H9 (cell line): Measurements from ENCODE around the gene ATP6V1B1. TPM values are rescaled to one million over a fixed set of nuclear protein-coding genes. Genes with fewer than 3 reads are reported as not detected.

ENCODE experiments used
- DNase-seq: peaks from one replicate; pipeline ENCODE4 v3.0.0-alpha.2; 2017
- H2AFZ ChIP-seq: one replicate; pipeline ENCODE4 v1.6.1; 2013; ENCODE audit warnings: mild to moderate bottlenecking, low read length, control low read depth, moderate library complexity
- H2AK5ac ChIP-seq: 2 replicates; pipeline ENCODE4 v1.6.1; 2013; ENCODE audit warnings: low read length, control low read depth, mixed read lengths; ENCODE audit not compliant: insufficient read length
- H2BK120ac ChIP-seq: one replicate; pipeline ENCODE4 v1.6.1; 2013; ENCODE audit warnings: low read depth, mild to moderate bottlenecking, low read length, control low read depth, inconsistent platforms; ENCODE audit not compliant: poor library complexity, severe bottlenecking
- H2BK12ac ChIP-seq: 2 replicates; pipeline ENCODE4 v1.6.1; 2013; ENCODE audit warnings: low read length, control low read depth, mixed read lengths, low read depth; ENCODE audit not compliant: insufficient read length
- H2BK15ac ChIP-seq: 2 replicates; pipeline ENCODE4 v1.6.1; 2013; ENCODE audit warnings: low read depth, low read length, control low read depth
- H2BK20ac ChIP-seq: one replicate; pipeline ENCODE4 v1.6.1; 2013; ENCODE audit warnings: low read depth, mild to moderate bottlenecking, low read length, control low read depth, inconsistent platforms; ENCODE audit not compliant: poor library complexity, severe bottlenecking
- H2BK5ac ChIP-seq: 2 replicates; pipeline ENCODE4 v1.6.1; 2013; ENCODE audit warnings: low read length, control low read depth, mixed read lengths; ENCODE audit not compliant: insufficient read length
- H3K14ac ChIP-seq: 2 replicates; pipeline ENCODE4 v1.6.1; 2013; ENCODE audit warnings: low read length, control low read depth; ENCODE audit not compliant: insufficient read depth
- H3K18ac ChIP-seq: 2 replicates; pipeline ENCODE4 v1.6.1; 2013; ENCODE audit warnings: low read depth, mild to moderate bottlenecking, mixed read lengths, low read length, control low read depth; ENCODE audit not compliant: insufficient read length
- H3K23ac ChIP-seq: 2 replicates; pipeline ENCODE4 v1.6.1; 2013; ENCODE audit warnings: low read length, control low read depth, mixed read lengths, low read depth; ENCODE audit not compliant: insufficient read length
- H3K23me2 ChIP-seq: 2 replicates; pipeline ENCODE4 v1.6.1; 2013; ENCODE audit warnings: low read depth, mild to moderate bottlenecking, mixed read lengths, low read length, control low read depth; ENCODE audit not compliant: insufficient read length, poor library complexity, severe bottlenecking
- H3K27ac ChIP-seq: 2 replicates; pipeline ENCODE4 v1.5.1; 2013; ENCODE audit warnings: low read length, control low read depth, mixed read lengths, low read depth; ENCODE audit not compliant: insufficient read length
- H3K27me3 ChIP-seq: 2 replicates; pipeline ENCODE4 v1.6.1; 2013; ENCODE audit warnings: low read length, control low read depth, inconsistent platforms; ENCODE audit not compliant: insufficient read depth
- H3K4ac ChIP-seq: 2 replicates; pipeline ENCODE4 v1.6.1; 2013; ENCODE audit warnings: low read depth, mild to moderate bottlenecking, control low read depth, inconsistent platforms, low read length, moderate library complexity
- H3K4me1 ChIP-seq: 2 replicates; pipeline ENCODE4 v1.6.1; 2013; ENCODE audit warnings: low read length, control low read depth, inconsistent platforms; ENCODE audit not compliant: insufficient read depth
- H3K4me2 ChIP-seq: 2 replicates; pipeline ENCODE4 v1.6.1; 2013; ENCODE audit warnings: low read length, control low read depth, mixed read lengths; ENCODE audit not compliant: insufficient read length, insufficient read depth
- H3K56ac ChIP-seq: 2 replicates; pipeline ENCODE4 v1.6.1; 2013; ENCODE audit warnings: low read depth, mild to moderate bottlenecking, mixed read lengths, low read length, control low read depth; ENCODE audit not compliant: insufficient read length
- H3K79me1 ChIP-seq: 2 replicates; pipeline ENCODE4 v1.6.1; 2013; ENCODE audit warnings: low read depth, mild to moderate bottlenecking, moderate library complexity, low read length, control low read depth, inconsistent platforms; ENCODE audit not compliant: insufficient read depth, poor library complexity, severe bottlenecking
- H3K79me2 ChIP-seq: 2 replicates; pipeline ENCODE4 v1.6.1; 2013; ENCODE audit warnings: low read length, control low read depth, inconsistent platforms; ENCODE audit not compliant: insufficient read depth
- H3K9ac ChIP-seq: 2 replicates; pipeline ENCODE4 v1.6.1; 2013; ENCODE audit warnings: low read length, control low read depth, mixed read lengths; ENCODE audit not compliant: insufficient read length; ENCODE audit errors: extremely low read depth
- H3K9me3 ChIP-seq: one replicate; pipeline ENCODE4 v1.6.1; 2013; ENCODE audit warnings: low read depth, low read length, inconsistent platforms; ENCODE audit not compliant: control insufficient read depth
- H3T11ph ChIP-seq: one replicate; pipeline ENCODE4 v1.6.1; 2013; ENCODE audit warnings: mild to moderate bottlenecking, low read length, control low read depth, inconsistent platforms
- H4K20me1 ChIP-seq: one replicate; pipeline ENCODE4 v1.6.1; 2013; ENCODE audit not compliant: control insufficient read depth, insufficient read length, insufficient read depth
- H4K5ac ChIP-seq: 2 replicates; pipeline ENCODE4 v1.6.1; 2013; ENCODE audit warnings: low read depth, mild to moderate bottlenecking, mixed read lengths, low read length, control low read depth; ENCODE audit not compliant: insufficient read length
- H4K8ac ChIP-seq: replicated peaks from 2 replicates; pipeline ENCODE4 v1.6.1; 2013; ENCODE audit warnings: low read length, control low read depth, mixed read lengths, low read depth; ENCODE audit not compliant: insufficient read length
- H4K91ac ChIP-seq: 2 replicates; pipeline ENCODE4 v1.6.1; 2013; ENCODE audit warnings: low read depth, mild to moderate bottlenecking, moderate library complexity, mixed read lengths, low read length, control low read depth; ENCODE audit not compliant: insufficient read length
- H3K27ac Mint-ChIP-seq, 3 experiments: 2 replicates in 2 of 3; 3 replicates in 1 of 3; pipeline ENCODE4 v1.8.0; 2020 to 2021; ENCODE audit warnings: mixed read lengths in 3 of 3, mild to moderate bottlenecking in 1 of 3, moderate library complexity in 1 of 3
- H3K27me3 Mint-ChIP-seq: 2 replicates; pipeline ENCODE4 v1.8.0; 2021; ENCODE audit warnings: low read depth, mild to moderate bottlenecking, moderate library complexity, mixed read lengths
- H3K36me3 Mint-ChIP-seq, 3 experiments: 2 replicates in 2 of 3; 3 replicates in 1 of 3; pipeline ENCODE4 v1.8.0; 2020 to 2021; ENCODE audit warnings: low read depth in 3 of 3, mixed read lengths in 3 of 3; ENCODE audit not compliant: insufficient read depth in 1 of 3
- H3K4me1 Mint-ChIP-seq, 2 experiments: 2 replicates each; pipeline ENCODE4 v1.8.0; 2020; ENCODE audit warnings: mixed read lengths in 2 of 2
- H3K4me3 Mint-ChIP-seq, 2 experiments: 2 replicates in 1 of 2; 3 replicates in 1 of 2; pipeline ENCODE4 v1.8.0; 2020 to 2021; ENCODE audit warnings: mild to moderate bottlenecking in 2 of 2, mixed read lengths in 2 of 2, moderate library complexity in 1 of 2
- H3K9me3 Mint-ChIP-seq, 2 experiments: 2 replicates in 1 of 2; 3 replicates in 1 of 2; pipeline ENCODE4 v1.8.0; 2020; ENCODE audit warnings: mild to moderate bottlenecking in 2 of 2, mixed read lengths in 2 of 2, moderate library complexity in 1 of 2
- CTCF ChIP-seq: fragments of 200-600 bp; sonication (generic); conservative IDR thresholded peaks from 3 replicates; pipeline ENCODE4 v1.8.0; 2021; ENCODE audit warnings: antibody characterized with exemption, mild to moderate bottlenecking
- WGBS: extraction: QIAGEN DNeasy Blood & Tissue Kit; methylation state at CpG from one replicate; pipeline ENCODE4 v1.1.7; 2013; ENCODE audit warnings: missing lambda C conversion rate, low lambda C conversion rate, mixed read lengths; ENCODE audit not compliant: insufficient read length; ENCODE audit errors: extremely low coverage; 5-methylcytosine and 5-hydroxymethylcytosine counted together
- total RNA-seq: library from RNA; stranded (reverse); gene quantifications from 2 replicates; pipeline ENCODE4 v1.2.1, GENCODE V29; 2021

Gene ATP6V1B1
- total RNA-seq, 1 experiment from 2014 or later = not detected

GRCh38 chr2:71006955-71007799, 71.5 kb downstream of the ATP6V1B1 start:
- Mint-ChIP-seq H3K27me3 (peaks cover 28% of the 10 kb centered on the region), H3K36me3 (no peaks in the 10 kb centered on the region), H3K9me3 (no peaks in the 10 kb centered on the region), H3K27ac (peak overlapping the region in 1 of 3 experiments; percentile 92; a peak in 2 of 7 replicates), H3K4me1 (peaks cover 5 to 9% of the 10 kb centered on the region in 2 experiments), H3K4me3 (no peak overlapping the region)
- Histone ChIP-seq H4K91ac (no peak overlapping the region), H3K9me3 (no peaks in the 10 kb centered on the region), H3K27me3 (no peaks in the 10 kb centered on the region), H2BK15ac (no peak overlapping the region), H3K9ac (no peak overlapping the region), H3K18ac (no peak overlapping the region), H4K8ac (no peak overlapping the region), H3K4me1 (peaks cover 2% of the 10 kb centered on the region; the same call in 1 of the 2 replicates), H3K23me2 (peaks cover 2% of the 10 kb centered on the region), H3K23ac (no peak overlapping the region), H4K20me1 (no peaks in the 10 kb centered on the region), H2BK120ac (no peak overlapping the region), H2BK5ac (no peak overlapping the region), H3K4me2 (no peak overlapping the region), H3K79me2 (no peaks in the 10 kb centered on the region), H3K4ac (no peak overlapping the region), H3K14ac (no peak overlapping the region), H2BK12ac (no peak overlapping the region), H3K56ac (no peak overlapping the region), H3T11ph (no peak overlapping the region), H3K27ac (no peak overlapping the region), H2AK5ac (no peak overlapping the region), H2AFZ (no peak overlapping the region), H4K5ac (no peak overlapping the region), H2BK20ac (no peak overlapping the region), H3K79me1 (no peaks in the 10 kb centered on the region)
- peak; percentile 20; the same call in 1 of the 3 replicates for TF ChIP-seq CTCF
- WGBS = no CpG with 5 or more reads among the region's 5 CpGs
- DNase-seq = no peak
